HL-60 (cell line): ENCODE data around the gene DCTN2.
A peak's percentile ranks its signal among the peaks of the same experiment; 100 is the strongest.

ENCODE experiments used
- DNase-seq, 2 experiments: peaks; one replicate each; pipeline ENCODE4 v3.0.0-alpha.2; 2010 to 2020; ENCODE audit warnings: low read depth in 1 of 2, low spot score in 1 of 2
- H3K27ac ChIP-seq: fragments of 250-450 bp; sonication (Bioruptor Pico); replicated peaks from 2 replicates; pipeline ENCODE4 v1.5.1; 2020; ENCODE audit warnings: mild to moderate bottlenecking, moderate library complexity
- H3K27me3 ChIP-seq: fragments of 250-450 bp; sonication (Bioruptor Pico); 2 replicates; pipeline ENCODE4 v1.5.1; 2021; ENCODE audit warnings: mild to moderate bottlenecking, moderate library complexity; ENCODE audit not compliant: insufficient read depth, poor library complexity, severe bottlenecking
- H3K4me3 ChIP-seq: replicated peaks from 2 replicates; pipeline ENCODE4 v1.5.1; 2011; ENCODE audit warnings: mild to moderate bottlenecking, control low read depth, low read length; ENCODE audit not compliant: insufficient read depth
- GABPA ChIP-seq: IDR thresholded peaks from 2 replicates; pipeline ENCODE4 v1.6.1; 2012; ENCODE audit warnings: low read depth
- POLR2AphosphoS5 ChIP-seq: IDR thresholded peaks from 2 replicates; pipeline ENCODE4 v1.6.1; 2012; ENCODE audit warnings: low read depth
- SPI1 ChIP-seq: IDR thresholded peaks from 2 replicates; pipeline ENCODE4 v1.6.1; 2012; ENCODE audit warnings: low read depth, mild to moderate bottlenecking, borderline replicate concordance
- TF ChIP-seq, protein P1 (sequence below): IDR thresholded peaks from 2 replicates; pipeline ENCODE4 v1.6.1; 2012; ENCODE audit warnings: low read depth; ENCODE audit not compliant: insufficient replicate concordance
- TF ChIP-seq, protein P2 (sequence below): IDR thresholded peaks from one replicate; pipeline ENCODE4 v1.5.1; 2011; ENCODE audit warnings: low read length, control low read depth, inconsistent platforms; ENCODE audit not compliant: insufficient read depth

The DCTN2 gene

DNA sequence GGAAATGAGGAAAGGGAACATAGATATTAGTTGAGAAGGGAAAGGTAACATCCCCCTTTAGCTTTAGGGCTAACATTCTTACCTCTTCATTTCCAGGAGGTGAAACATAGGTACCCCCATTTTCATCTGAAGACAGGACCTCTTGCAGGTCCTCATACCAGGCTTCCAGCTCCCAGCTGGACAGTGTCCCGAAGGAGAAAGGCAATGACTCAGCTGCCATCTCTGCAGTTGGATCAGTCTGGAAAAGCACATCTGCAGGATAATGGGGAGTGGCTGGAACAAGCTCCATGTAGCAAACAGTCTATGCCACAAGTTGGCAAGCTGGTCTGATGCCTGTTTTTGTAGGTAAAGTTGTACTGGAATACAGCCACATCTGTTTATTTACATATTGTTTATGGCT lies 29.8 kb downstream of the DCTN2 start:
- no peaks in the 10 kb centered on the region for H3K27me3 ChIP-seq
- H3K27ac ChIP-seq, result no peak overlapping the region
- no peak for TF ChIP-seq GABPA
- TF ChIP-seq SPI1, result no peak
- TF ChIP-seq, protein P1, sequence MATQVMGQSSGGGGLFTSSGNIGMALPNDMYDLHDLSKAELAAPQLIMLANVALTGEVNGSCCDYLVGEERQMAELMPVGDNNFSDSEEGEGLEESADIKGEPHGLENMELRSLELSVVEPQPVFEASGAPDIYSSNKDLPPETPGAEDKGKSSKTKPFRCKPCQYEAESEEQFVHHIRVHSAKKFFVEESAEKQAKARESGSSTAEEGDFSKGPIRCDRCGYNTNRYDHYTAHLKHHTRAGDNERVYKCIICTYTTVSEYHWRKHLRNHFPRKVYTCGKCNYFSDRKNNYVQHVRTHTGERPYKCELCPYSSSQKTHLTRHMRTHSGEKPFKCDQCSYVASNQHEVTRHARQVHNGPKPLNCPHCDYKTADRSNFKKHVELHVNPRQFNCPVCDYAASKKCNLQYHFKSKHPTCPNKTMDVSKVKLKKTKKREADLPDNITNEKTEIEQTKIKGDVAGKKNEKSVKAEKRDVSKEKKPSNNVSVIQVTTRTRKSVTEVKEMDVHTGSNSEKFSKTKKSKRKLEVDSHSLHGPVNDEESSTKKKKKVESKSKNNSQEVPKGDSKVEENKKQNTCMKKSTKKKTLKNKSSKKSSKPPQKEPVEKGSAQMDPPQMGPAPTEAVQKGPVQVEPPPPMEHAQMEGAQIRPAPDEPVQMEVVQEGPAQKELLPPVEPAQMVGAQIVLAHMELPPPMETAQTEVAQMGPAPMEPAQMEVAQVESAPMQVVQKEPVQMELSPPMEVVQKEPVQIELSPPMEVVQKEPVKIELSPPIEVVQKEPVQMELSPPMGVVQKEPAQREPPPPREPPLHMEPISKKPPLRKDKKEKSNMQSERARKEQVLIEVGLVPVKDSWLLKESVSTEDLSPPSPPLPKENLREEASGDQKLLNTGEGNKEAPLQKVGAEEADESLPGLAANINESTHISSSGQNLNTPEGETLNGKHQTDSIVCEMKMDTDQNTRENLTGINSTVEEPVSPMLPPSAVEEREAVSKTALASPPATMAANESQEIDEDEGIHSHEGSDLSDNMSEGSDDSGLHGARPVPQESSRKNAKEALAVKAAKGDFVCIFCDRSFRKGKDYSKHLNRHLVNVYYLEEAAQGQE, result no peak
- TF ChIP-seq, protein P2, sequence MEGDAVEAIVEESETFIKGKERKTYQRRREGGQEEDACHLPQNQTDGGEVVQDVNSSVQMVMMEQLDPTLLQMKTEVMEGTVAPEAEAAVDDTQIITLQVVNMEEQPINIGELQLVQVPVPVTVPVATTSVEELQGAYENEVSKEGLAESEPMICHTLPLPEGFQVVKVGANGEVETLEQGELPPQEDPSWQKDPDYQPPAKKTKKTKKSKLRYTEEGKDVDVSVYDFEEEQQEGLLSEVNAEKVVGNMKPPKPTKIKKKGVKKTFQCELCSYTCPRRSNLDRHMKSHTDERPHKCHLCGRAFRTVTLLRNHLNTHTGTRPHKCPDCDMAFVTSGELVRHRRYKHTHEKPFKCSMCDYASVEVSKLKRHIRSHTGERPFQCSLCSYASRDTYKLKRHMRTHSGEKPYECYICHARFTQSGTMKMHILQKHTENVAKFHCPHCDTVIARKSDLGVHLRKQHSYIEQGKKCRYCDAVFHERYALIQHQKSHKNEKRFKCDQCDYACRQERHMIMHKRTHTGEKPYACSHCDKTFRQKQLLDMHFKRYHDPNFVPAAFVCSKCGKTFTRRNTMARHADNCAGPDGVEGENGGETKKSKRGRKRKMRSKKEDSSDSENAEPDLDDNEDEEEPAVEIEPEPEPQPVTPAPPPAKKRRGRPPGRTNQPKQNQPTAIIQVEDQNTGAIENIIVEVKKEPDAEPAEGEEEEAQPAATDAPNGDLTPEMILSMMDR, result no peak
- TF ChIP-seq POLR2AphosphoS5, result no peak
- DNase-seq, result no peak
- no peak overlapping the region for H3K4me3 ChIP-seq

DNA sequence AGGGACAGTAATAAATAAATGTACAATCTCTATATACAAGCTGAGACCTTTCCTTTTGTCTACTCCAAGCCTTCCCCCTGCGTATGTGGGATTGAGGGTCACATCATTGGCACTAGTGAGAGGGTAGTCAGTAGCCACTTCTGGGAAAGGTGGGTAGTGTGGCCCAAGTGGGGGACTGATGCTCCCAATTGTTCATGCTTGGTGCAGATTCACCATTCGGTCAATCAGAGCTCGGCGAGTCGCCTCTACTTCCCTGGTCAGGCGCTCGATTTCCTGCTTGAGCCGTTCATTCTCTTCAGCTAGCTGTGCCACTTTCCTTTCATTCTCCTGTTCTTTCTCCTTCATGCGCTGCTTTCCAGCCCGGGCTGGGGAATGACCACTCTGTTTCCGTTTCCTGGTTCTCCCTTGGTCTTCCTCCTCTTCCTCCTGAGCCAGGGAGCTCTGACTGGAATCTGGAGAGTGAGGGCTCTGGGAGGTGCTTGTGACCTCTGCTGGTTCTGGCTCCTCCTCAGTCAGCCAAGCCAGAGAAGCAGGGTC lies 30.3 kb downstream of the DCTN2 start:
- Histone ChIP-seq H3K4me3 (no peak overlapping the region), H3K27me3 (no peaks in the 10 kb centered on the region), H3K27ac (no peak overlapping the region)
- no peak for DNase-seq
- no peak for TF ChIP-seq SPI1
- TF ChIP-seq, protein P1, result no peak
- no peak for TF ChIP-seq GABPA
- TF ChIP-seq, protein P2, result no peak
- no peak; the same call in 1 of the 2 replicates for TF ChIP-seq POLR2AphosphoS5

GRCh38 chr12:57515934-57516541 lies 31.0 kb downstream of the DCTN2 start:
- no peak for DNase-seq
- Histone ChIP-seq H3K27me3 (no peaks in the 10 kb centered on the region), H3K27ac (no peak overlapping the region), H3K4me3 (no peak overlapping the region)
- peak; percentile 22; the same call in 1 of the 2 replicates for TF ChIP-seq SPI1
- peak; percentile 17; the same call in 1 of the 2 replicates for TF ChIP-seq POLR2AphosphoS5
- TF ChIP-seq GABPA, result no peak
- TF ChIP-seq, protein P2, result no peak
- TF ChIP-seq, protein P1, result no peak
